ENCODE results near the gene ARHGAP21.

Gene ARHGAP21

DNA sequence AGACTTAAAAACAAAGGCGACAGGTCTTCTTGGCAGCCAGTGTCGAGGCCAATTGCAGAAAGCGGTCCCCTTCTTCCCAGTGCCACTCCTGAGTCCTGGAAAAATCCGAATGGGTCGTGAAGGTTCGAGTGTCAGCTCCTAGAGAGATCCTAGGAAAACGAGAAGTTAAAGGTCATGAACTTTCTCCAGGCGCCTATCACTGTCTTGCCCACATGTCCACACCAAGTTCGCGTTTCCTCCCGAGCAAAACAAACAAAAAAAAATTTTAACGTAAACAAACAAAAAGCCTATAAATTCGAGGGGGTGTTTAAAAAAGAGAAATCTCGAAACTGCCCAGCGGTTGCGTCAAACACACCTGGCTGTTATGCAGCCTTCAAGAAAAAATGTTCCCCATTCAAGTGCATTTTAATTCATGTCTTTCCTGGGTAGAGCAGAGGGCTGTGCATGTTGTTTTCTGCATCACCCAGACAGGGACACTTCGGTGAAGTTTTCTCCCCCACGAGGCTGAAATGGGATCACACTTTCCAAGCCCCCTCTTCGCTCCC is 1.5 kb downstream of the ARHGAP21 start:
- DNase-seq = no peak

DNA sequence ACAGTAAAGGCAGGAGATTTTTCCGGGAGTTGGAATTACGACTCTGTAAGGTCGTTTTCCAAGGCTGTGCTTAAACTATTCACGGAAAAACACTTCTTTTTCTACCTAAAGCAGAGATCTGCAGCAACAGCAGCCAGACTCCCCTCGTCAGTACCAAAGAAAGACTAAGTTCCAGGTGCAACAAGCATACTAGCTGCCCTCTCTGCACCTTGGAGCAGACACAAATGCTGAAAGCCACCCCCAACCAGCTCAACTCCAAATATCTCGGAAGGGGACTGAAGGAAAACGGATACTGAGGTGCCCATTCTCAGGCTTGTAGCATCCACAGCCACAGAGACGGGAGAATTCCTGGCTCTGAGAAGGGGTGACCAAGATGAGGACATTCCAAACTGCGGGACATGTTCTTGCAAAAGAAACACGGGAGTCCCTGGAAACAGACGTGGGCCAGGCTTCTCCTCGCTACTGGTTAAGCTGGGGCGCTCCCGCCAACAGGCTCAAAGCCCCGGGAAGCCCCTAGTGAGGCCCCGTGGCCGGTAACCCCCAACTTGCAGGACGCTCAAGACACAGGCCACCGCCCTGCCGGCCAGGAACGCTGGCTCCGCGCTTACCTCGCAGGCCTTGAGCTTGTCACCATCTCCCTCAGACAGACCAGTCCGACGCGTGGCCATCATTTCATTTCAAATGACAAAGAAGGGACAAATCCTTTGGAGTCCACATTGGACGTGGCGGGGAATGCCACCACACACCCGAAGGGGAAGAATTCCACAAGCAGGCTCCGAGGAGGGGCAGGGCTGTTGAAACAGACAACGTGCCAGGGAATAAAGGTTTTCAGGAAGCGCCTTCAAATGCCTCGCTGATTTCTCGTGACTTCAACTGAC is 2.2 kb downstream of the ARHGAP21 start:
- no peak for DNase-seq

DNA sequence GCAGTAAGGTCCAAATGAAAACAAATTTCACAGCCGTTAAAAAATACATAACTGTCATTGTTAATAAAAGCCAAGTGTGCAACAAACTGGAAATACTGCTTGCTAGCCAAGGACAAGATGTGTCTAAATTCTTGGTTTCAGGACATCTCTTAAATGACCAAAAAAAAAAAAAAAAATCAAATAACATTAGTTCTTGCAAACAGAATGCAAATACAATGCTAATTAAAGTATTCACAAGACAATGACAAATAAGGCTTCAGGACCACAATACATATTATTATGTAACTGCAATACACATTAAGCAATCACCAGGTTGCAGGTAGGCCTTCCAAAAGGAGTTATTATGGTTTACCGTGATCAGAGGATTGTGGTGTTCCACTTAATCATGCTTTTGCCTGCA is 3.6 kb downstream of the ARHGAP21 start:
- DNase-seq = no peak

DNA sequence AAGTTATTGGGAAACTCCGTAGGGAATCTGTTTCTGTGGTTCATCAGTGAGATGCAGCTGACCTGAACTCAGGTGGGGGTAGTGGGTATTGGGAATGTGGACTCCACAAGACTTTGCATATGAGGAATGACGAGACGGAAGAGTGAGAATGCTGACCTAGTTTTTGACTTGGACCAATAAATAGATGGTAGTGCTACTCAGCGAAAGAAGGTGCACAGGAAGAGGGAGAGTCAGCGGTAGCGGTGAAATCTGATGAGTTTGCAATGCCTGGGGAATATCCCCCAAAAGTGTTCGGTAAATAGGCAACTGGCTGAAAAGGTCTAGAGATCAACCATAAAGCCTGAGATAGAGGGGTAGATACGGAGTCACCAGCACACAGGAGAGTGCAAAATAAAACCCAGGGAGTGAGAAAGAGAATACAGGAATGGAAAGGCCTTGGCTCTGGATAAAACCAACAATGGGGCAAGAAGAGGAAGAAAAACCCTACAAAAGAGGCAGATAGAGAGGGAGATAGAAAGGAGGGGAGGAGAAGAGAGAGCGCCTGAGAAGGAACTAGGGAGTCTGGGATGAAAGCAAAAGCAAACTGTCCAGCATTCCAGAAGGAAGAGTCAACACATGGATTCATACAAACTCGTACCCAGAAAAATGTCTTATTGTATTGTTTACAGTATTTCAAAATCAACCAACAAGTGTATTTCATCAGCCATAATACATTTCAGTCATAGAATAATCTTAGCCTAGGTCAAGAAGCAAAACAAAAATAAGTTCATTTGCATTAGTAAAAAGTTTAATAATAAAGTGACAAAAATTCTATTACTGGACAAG is 5.4 kb downstream of the ARHGAP21 start:
- peak; percentile 76 for DNase-seq

DNA sequence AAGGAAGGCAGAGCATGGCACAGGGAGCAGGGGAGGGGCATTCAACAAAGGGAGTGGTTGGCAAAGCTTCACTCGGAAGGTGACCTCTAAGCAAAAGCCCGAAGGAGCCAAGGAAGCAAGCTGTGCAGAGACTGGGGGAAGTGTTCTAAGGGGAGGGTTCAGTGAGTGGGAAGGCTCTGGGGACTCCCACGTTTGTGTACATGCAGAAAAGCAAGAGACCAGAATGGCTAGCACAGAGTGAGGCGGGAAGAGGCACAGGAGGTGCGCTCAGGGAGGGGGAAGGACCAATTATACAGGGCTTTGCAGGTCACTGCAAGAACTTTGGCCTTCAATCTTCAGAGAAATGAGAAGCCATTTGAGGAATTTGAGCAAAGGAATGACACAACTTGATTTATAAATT is 7.4 kb downstream of the ARHGAP21 start:
- DNase-seq = peak; percentile 86

DNA sequence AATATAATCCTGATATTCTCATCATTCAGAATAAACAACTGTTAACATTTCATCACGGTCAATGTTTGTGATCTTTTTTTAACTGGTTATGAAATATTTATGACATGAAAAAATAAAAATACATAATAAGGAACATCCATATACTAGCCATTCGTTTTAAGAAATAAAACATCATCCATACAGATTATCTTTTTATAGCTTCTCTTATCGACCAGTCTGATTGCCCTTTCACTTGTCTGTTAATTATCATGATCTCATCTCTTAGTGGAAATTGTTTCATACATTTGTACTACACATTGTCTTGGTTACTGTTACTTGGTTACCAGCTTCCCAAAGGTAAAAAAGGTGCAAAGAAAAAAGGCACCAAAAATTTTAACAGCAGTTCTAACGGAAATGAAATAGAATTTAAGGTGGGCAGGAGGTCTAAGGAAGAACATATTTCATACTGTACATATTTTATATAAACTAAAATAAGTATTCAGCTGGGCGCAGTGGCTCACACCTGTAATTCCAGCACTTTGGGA is 8.4 kb downstream of the ARHGAP21 start:
- DNase-seq = no peak

DNA sequence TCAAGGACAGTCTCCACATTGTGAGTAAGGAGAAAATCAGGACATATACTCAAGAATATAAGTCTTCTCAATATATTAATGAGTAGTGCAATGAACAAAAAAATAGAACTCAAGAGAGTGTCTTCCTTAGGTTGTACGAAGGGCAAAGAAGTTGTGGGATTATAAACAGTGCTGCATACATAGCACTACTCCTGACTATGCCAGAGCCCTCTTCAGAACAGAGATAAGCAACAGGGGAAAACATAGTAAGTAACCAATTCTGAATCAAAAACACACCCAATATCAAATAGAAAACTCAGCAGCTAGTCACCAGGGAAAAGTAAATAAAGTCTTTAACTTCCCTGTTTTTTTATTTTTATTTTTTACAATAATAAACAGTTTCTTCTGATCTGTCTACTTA is 10.6 kb downstream of the ARHGAP21 start:
- no peak for DNase-seq

DNA sequence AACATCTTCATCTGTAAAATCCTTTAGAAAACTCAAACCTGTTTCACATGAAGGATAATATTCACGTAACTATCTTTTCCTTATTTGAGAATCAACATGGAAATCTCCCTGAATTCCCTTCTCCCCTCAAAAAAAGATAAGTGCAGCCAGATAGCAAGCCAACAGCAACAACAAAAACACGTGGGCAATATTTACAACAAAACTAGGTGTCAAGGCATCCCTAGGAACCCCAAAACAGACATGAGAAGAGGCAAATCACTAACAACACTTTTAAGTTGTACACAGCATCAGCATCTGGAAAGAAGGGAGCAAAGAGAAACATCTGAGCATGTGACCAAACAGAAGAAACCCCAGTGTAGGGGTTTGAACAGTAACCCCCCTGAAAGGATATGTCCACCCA is 12.2 kb downstream of the ARHGAP21 start:
- no peak for DNase-seq

DNA sequence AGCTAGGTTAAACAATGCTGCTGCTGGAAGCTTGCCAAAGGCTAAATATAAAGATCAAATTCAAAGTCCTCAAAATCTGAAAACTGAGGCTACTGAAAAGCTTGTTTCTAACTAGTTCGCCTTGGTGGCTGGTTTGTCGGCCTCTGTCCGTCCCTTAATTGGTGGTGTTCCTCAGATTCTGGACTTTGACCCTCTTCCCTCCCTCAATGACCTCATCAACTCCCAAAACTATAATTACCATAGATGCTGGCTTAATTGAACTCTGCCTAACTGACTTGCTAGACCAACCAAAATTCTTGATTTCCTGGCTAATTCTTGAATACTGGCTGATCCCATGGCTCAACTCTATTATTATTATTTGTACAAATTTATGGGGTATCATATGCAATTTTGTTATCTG is 15.6 kb downstream of the ARHGAP21 start:
- DNase-seq = no peak

DNA sequence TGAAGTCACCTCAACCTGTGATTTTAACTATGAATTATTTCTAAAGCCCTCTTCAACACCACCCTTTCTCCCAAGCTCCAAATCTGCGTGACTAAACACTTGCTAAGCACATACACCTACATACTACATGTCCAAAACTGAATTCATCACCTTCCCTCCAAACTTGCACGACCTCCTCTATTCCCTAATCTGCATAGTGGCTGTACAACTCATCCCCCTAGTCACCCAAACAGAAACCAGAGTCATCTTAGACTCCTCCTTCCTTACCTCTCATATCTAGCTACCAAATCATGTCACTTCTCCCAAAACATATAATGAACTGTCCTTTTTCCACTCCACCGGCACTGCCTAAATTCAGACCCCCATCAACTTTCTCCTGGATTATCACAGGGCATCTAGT is 16.2 kb downstream of the ARHGAP21 start:
- no peak for DNase-seq

DNA sequence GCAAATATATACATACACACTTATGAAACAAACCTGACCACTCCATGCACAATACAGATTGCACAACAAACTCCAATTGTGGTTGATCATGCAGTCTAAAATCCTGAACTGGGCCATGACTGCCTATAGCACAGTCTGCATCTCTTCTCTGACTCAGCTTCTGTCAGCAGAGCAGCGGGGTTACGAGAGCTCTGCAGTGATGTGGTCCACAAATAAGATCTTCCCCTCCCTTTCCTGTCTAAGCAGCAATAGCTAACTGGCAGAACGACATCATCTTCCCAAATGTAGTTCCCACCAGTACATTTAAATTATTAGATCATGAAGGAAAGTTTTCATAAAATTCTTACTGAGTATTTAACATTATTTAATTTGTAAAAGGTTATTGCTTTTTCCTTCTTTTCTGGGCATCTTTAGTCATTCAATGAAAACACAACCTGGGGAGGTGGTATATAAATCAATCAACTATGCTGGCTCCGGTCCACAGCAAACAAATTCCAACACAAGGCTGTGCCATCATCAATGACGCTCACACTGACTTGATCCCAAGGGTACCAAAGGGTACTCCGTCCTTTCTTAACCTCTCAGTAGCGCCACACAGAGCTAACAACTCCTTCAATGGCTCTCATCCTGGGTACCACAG is 17.1 kb downstream of the ARHGAP21 start:
- peak; percentile 89 for DNase-seq

DNA sequence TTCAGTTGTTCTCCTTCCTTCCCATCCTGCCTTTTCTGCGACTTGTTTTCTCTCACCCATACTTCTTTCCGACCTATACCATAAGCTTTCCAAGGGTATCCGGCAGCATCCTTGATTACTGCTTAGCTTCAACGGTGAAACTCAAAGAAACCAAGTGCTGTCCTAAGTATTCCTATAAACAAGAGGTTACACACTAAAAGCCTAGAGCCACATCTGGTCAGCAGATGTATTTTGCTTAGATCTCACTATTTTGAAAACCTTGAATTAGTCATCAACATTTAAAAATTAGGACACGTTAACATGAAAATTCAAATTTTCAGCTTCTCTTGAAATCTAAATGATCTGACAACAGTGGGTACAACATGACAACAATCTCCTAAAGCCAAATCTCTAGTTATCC is 20.0 kb downstream of the ARHGAP21 start:
- no peak for DNase-seq

DNA sequence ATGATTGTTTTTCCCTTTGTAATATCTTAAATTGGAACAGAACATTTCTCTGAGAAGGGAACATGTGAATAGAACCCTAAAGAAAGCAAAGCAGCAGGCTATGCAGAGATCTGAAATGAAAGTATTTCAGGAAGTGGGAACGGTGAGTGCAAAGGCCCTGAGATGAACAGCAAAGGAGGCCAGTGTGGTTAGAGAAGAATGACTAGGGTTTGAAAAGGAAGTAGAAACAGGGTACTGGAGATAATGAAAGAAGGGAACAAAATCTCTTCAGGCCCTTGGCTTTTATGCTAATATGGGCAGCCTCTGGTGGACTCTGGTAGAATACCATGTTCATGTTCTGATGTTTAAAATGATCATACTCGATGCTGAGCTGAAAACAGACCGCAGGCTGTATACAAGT is 22.2 kb downstream of the ARHGAP21 start:
- DNase-seq = no peak

DNA sequence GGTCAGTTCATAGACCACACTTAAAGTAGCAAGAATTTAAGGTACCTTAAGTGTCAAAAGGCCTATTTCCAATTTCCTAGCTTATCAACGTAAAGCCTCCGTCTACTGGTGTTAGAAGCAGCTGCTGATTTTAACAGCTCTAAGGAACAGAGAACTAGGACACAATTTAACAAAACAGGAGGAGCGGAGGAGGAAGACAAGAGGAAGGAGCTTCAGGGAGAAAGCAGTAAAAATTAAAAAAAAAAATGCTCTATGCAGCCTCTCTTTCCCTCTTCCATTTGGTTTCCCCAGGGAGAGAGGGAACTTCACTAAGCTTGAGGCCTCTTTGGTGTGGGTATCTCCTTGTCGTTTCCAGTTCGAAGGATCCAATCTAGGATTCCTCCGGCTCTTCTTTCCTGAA is 22.7 kb downstream of the ARHGAP21 start:
- no peak for DNase-seq

DNA sequence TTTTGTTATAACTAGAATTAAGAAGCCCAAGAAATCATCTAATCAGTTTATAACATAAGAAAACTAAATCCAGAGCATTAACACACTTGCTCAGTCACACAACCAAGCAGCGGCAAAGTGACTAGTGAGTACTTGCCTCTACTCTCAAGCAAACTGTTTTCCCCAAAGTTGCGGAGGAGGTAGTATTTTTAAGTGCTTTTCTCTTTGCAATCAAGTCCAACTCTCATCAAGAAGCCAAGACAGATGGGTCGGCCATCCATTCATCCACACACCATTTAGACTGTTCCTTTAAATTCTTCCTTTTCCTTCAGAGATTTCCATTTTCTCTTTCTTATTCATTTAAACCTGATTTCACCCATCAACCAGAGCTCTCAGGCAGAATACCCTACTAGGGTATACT is 25.4 kb downstream of the ARHGAP21 start:
- DNase-seq = no peak

DNA sequence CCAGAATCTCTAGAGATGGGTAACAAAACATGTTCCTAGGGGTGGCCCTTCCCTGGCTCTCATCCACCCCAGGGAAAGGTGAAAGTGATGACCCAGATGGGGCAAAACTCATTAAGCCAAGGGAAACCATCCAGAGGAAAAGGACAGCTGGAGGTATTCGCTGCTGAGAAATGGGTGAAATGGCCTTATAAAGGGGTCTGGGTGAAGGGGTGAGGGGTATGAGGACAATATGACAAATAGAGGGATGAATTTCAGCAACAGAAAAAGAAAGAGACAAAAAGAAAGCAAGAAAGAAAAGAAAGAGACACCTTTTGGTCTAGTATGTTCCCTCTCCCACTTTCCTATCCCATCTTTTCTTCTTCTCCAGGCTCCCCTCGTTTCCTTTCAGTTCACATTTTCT is 26.6 kb downstream of the ARHGAP21 start:
- DNase-seq = no peak

DNA sequence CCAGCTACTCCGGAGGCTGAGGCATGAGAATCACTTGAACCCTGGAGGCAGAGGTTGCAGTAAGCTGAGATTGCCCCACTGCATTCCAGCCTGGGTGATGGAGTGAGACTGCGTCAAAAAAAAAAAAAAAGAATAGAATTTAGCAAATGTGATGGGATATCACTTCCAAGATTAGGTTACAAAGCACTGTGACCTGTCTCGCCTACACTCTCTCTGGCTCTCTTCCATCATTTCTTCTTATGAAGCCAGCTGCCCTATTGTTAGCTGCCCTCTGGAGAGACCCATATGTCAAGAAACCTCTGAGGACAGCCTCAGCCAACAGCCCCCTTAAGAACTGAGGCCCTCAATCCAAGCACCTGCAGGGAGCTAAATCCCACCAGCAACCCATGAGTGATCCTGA is 28.2 kb downstream of the ARHGAP21 start:
- no peak for DNase-seq

DNA sequence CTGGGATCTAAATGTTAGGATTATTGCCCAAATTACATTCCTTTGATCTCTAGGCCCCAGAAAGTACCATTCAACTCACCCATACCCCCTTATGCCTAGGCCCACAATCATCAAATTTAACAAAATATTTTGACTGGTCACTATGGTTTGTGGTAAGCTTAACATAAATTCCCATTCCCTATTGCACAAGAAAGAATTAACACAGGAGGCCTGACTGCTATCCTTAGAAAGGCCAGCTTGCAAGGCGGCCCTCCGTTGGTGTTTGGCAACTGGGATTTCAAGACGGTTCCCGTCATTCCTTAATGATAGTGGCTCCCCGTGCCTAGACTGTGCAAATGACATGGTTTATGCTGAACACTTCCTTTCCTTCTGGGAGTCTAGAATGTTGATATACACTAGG is 29.6 kb downstream of the ARHGAP21 start:
- peak; percentile 13 for DNase-seq

DNA sequence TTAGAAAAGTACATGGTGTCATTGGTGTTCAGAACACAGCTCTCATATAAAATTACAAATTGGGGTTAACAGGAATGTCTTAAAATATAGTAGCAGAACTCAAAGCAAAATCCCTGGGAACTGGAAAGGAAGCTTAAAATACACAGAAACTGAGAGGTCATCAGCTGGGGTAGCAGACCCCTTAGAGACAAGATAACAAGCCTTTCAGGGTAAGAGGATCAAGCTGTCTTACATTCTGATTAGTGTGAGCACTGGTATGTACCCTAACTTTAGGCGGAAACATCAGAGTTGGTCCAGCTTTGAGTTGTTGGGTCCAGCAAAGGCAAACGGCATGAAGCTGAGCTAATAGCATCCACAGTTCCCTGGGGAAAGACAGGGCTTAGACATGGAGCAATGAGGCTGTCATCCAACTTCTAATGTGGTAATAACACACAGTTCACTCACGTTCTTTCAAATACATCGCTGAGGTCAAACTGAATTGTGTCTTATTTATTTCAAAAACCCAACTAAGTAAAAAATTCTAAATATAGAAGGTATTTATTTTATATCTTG is 32.6 kb downstream of the ARHGAP21 start:
- DNase-seq = no peak

DNA sequence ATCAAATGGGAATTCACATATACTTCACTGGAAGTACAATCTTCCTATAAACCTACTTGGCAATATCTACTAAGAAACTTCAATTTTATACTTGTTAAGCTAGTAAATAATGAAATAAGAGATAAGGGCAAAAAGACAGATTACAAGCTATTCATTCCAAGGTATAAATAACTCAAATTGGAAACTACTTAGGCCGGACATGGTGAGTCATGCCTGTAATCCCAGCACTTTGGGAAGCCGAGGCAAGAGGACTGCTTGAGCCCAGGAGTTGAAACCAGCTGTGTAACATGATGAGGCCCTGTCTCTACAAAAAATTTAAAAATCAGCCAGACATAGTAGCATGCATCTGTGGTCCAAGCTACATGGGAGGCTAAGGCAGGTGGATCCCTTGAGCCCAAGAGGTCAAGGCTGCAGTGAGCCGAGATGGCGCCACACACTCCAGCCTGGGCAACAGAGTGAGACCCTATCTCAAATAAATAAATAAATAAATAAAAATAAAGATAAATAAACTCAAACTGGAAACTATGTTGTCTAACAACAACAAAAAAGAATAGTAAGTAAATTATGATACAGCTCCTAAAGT is 37.6 kb downstream of the ARHGAP21 start:
- no peak for DNase-seq

DNA sequence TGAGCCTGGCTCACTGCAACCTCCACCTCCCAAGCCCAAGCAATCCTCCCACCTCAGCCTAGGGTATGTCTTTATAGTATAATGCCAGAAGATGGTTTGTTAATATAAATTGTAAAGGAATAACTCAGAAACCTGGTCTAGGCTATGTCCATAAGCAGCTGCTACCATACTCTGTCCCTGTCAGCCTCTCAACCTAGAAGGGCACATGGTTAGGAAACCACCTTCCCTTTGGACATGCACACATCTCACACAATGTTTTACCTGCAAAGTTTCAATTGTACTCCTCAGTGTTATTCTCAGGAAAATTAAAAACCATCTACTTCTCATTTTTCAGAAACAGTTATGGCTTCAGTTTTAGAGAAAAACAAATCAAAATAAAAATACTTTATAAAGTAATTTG is 40.1 kb downstream of the ARHGAP21 start:
- no peak for DNase-seq

DNA sequence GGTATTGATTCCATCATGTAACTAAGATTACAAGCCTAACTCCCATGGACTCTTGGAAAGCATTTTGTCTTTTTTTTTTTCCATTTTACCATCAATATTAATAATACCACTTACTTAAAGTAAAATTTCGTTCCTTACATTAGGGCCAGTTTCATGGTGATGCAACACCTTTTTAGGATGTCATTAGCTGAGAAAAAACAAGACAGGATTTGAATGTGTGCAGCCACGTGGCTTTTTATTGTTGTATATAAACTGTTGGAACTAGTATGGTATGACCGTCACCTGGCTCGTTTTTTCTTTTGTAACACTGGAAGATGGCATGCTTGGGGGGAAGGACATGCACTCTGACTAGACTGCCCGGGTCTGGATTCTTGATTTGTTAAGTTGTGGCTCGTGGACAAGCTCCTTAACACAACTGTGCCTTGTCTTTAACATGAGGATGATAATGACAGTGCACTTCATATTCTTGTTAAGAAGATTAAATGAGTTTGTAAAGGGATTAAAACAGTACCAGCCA is 42.1 kb downstream of the ARHGAP21 start:
- no peak for DNase-seq
